GM23338 (cell line): Measurements from ENCODE around the gene HIF3A.

Experiments
- CREB1 ChIP-seq: fragments of 250-450 bp; sonication (Bioruptor Pico); IDR thresholded peaks from 2 replicates; pipeline ENCODE4 v1.5.0; 2020; ENCODE audit warnings: low read depth, mild to moderate bottlenecking, moderate library complexity
- ETS1 ChIP-seq: IDR thresholded peaks from 2 replicates; pipeline ENCODE4 v1.6.1; 2016; ENCODE audit warnings: antibody characterized with exemption
- EZH2 ChIP-seq: fragments of 200-600 bp; sonication (generic); IDR thresholded peaks from one replicate; pipeline ENCODE4 v1.8.0; 2017; ENCODE audit warnings: antibody characterized with exemption, mild to moderate bottlenecking, low read depth; ENCODE audit not compliant: unreplicated experiment
- EZH2phosphoT487 ChIP-seq: fragments of 200-600 bp; sonication (generic); IDR thresholded peaks from one replicate; pipeline ENCODE4 v1.8.1; 2018; ENCODE audit warnings: antibody characterized with exemption; ENCODE audit not compliant: unreplicated experiment
- JUNB ChIP-seq: IDR thresholded peaks from one replicate; pipeline ENCODE4 v1.6.1; 2016; ENCODE audit warnings: antibody characterized with exemption; ENCODE audit not compliant: unreplicated experiment
- NANOG ChIP-seq: IDR thresholded peaks from 2 replicates; pipeline ENCODE4 v1.6.1; 2016; ENCODE audit warnings: antibody characterized with exemption, borderline replicate concordance
- POLR2AphosphoS5 ChIP-seq: IDR thresholded peaks from 2 replicates; pipeline ENCODE4 v1.6.1; 2016; ENCODE audit warnings: antibody characterized with exemption, low read depth
- REST ChIP-seq: IDR thresholded peaks from one replicate; pipeline ENCODE4 v1.6.1; 2018; ENCODE audit warnings: antibody characterized with exemption; ENCODE audit not compliant: unreplicated experiment
- TF ChIP-seq, protein P1 (sequence below), 2 experiments: fragments of 200-600 bp in 1 of 2; sonication (generic) in 1 of 2; conservative IDR thresholded peaks; 2 replicates each; pipeline versions ENCODE4 v1.5.1 to v1.6.1; 2016 to 2017; ENCODE audit warnings: antibody characterized with exemption in 2 of 2, low read depth in 2 of 2, mild to moderate bottlenecking in 2 of 2, moderate library complexity in 1 of 2

GRCh38 chr19:46271481-46272197, 25.2 kb upstream of the HIF3A start:
- TF ChIP-seq, protein P1, sequence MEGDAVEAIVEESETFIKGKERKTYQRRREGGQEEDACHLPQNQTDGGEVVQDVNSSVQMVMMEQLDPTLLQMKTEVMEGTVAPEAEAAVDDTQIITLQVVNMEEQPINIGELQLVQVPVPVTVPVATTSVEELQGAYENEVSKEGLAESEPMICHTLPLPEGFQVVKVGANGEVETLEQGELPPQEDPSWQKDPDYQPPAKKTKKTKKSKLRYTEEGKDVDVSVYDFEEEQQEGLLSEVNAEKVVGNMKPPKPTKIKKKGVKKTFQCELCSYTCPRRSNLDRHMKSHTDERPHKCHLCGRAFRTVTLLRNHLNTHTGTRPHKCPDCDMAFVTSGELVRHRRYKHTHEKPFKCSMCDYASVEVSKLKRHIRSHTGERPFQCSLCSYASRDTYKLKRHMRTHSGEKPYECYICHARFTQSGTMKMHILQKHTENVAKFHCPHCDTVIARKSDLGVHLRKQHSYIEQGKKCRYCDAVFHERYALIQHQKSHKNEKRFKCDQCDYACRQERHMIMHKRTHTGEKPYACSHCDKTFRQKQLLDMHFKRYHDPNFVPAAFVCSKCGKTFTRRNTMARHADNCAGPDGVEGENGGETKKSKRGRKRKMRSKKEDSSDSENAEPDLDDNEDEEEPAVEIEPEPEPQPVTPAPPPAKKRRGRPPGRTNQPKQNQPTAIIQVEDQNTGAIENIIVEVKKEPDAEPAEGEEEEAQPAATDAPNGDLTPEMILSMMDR (conservative IDR thresholded peaks at IDR 0.05; ENCODE audit: low read depth in 2 of 2): no peak
- TF ChIP-seq POLR2AphosphoS5 (no peak), ETS1 (no peak), EZH2 (no peak), EZH2phosphoT487 (no peak), REST (no peak), JUNB (no peak), CREB1 (CRISPR knock-in tag) (no peak), NANOG (no peak)
